Esophagus squamous epithelium (tissue), 5 donors: Measurements from ENCODE around the gene GAS7. TPM values are rescaled to one million over a fixed set of nuclear protein-coding genes. Genes with fewer than 3 reads are reported as not detected.

Experiments
- DNase-seq: peaks from one replicate; lab custom pipeline; 2025; lab: John Stamatoyannopoulos, UW
- H3K27ac ChIP-seq, 4 donors: fragments of 200-600 bp; sonication (generic); one replicate each; pipeline ENCODE4 v1.5.1; 2016 to 2019; ENCODE audit warnings: mild to moderate bottlenecking in 1 of 4
- H3K27me3 ChIP-seq, 4 donors: fragments of 200-600 bp; sonication (generic); 1 replicate in 3 of 4; 2 replicates in 1 of 4; pipeline versions ENCODE4 v1.5.1 to v1.6.0; 2017 to 2021; ENCODE audit warnings: antibody characterized with exemption in 1 of 4
- H3K36me3 ChIP-seq, 3 donors: fragments of 200-600 bp; sonication (generic); one replicate each; pipeline ENCODE4 v1.5.1; 2016 to 2019
- H3K4me1 ChIP-seq, 3 donors: fragments of 200-600 bp; sonication (generic); one replicate each; pipeline ENCODE4 v1.5.1; 2017 to 2019
- H3K4me3 ChIP-seq, 4 donors: fragments of 200-600 bp; sonication (generic); 1 replicate in 3 of 4; 2 replicates in 1 of 4; pipeline ENCODE4 v1.5.1; 2016 to 2019; ENCODE audit warnings: mild to moderate bottlenecking in 2 of 4, moderate library complexity in 1 of 4
- H3K9me3 ChIP-seq, 3 donors: fragments of 200-600 bp; sonication (generic); one replicate each; pipeline ENCODE4 v1.5.1; 2016 to 2019
- CTCF ChIP-seq, 6 experiments: fragments of 450-650 bp in 4 of 6; fragments of 200-600 bp in 2 of 6; sonication (generic) in 2 of 6; IDR thresholded peaks; one replicate each; pipeline ENCODE4 v1.5.1; 2016 to 2019; ENCODE audit warnings: antibody characterized with exemption in 6 of 6, mild to moderate bottlenecking in 4 of 6, moderate library complexity in 4 of 6
- POLR2A ChIP-seq, 4 donors: fragments of 450-650 bp; IDR thresholded peaks; one replicate each; pipeline ENCODE4 v1.6.1; 2017; ENCODE audit warnings: antibody characterized with exemption in 4 of 4, mild to moderate bottlenecking in 4 of 4, moderate library complexity in 3 of 4
- WGBS, 2 donors: methylation state at CpG; one replicate each; pipeline ENCODE4 v1.1.5; 2018; 5-methylcytosine and 5-hydroxymethylcytosine counted together
- intact Hi-C: fragments of 100-400 bp; cut with DNase I; formaldehyde crosslinking; loops from one replicate; pipeline ENCODE4 v1.15.0; 2022
- total RNA-seq, 4 donors: library from RNA; depleted of rRNA; stranded (reverse); fragments of >200 nt; gene quantifications; one replicate each; pipeline ENCODE4 v1.1.0, GENCODE V29; 2016
- donor health status: DM: yes; HTN: yes; CAD: no.

Gene GAS7
- total RNA-seq, 4 donors from 2014 or later = 16.8 to 39.1 (median 30.1) TPM

GRCh38 chr17:9979463-9979995 lies 218.9 kb downstream of the GAS7 start:
- no peak for DNase-seq
- Histone ChIP-seq H3K4me3 (no peak overlapping the region), H3K27me3 (no peaks in the 10 kb centered on the region), H3K4me1 (no peaks in the 10 kb centered on the region), H3K27ac (no peak overlapping the region), H3K36me3 (no peaks in the 10 kb centered on the region), H3K9me3 (no peaks in the 10 kb centered on the region)
- TF ChIP-seq CTCF (IDR thresholded peaks at IDR 0.05) (no peak), POLR2A (IDR thresholded peaks at IDR 0.05) (no peak)
- WGBS, 2 donors = 68 to 83% methylated on average over 6 to 7 of the region's 13 CpGs
- intact Hi-C loops = no loop called here

- Histone ChIP-seq H3K9me3 (no peaks in the 10 kb centered on the region), H3K27ac (no peak overlapping the region), H3K27me3 (no peaks in the 10 kb centered on the region), H3K4me3 (no peak overlapping the region), H3K36me3 (no peaks in the 10 kb centered on the region), H3K4me1 (peaks cover 4 to 11% (median 5%) of the 10 kb centered on the region in 3 donors)
- WGBS, 2 donors = 18 to 58% methylated on average over 3 of the region's 3 CpGs
- TF ChIP-seq POLR2A (IDR thresholded peaks at IDR 0.05) = no peak
- TF ChIP-seq CTCF (IDR thresholded peaks at IDR 0.05) = no peak
- DNase-seq = no peak
- intact Hi-C loops = no loop called here
These were observed 221.2 kb downstream of the GAS7 start for GRCh38 chr17:9977180-9977575.

- no peak for DNase-seq
- Histone ChIP-seq H3K4me1 (peaks cover 5 to 18% (median 9%) of the 10 kb centered on the region in 3 donors), H3K27me3 (no peaks in the 10 kb centered on the region), H3K9me3 (no peaks in the 10 kb centered on the region), H3K27ac (no peak overlapping the region), H3K36me3 (no peaks in the 10 kb centered on the region), H3K4me3 (no peak overlapping the region)
- intact Hi-C loops = no loop called here
- WGBS, 2 donors = 71 to 75% methylated on average over 8 to 10 of the region's 10 CpGs
- TF ChIP-seq CTCF (IDR thresholded peaks at IDR 0.05) (no peak), POLR2A (IDR thresholded peaks at IDR 0.05) (no peak)
These were observed 221.9 kb downstream of the GAS7 start for GRCh38 chr17:9976283-9977179.

GRCh38 chr17:9974448-9975381 lies 223.7 kb downstream of the GAS7 start:
- 72 to 79% methylated on average over 14 of the region's 16 CpGs for WGBS, 2 donors
- Histone ChIP-seq H3K36me3 (no peaks in the 10 kb centered on the region), H3K9me3 (no peaks in the 10 kb centered on the region), H3K27me3 (no peaks in the 10 kb centered on the region), H3K4me1 (peaks cover 5 to 23% (median 10%) of the 10 kb centered on the region in 3 donors), H3K27ac (peak overlapping the region in 3 of 4 donors; percentile 29 to 74 (median 40)), H3K4me3 (no peak overlapping the region)
- intact Hi-C loops = no loop called here
- no peak for DNase-seq
- TF ChIP-seq CTCF (IDR thresholded peaks at IDR 0.05) = no peak
- TF ChIP-seq POLR2A (IDR thresholded peaks at IDR 0.05) = no peak
